Measurements from ENCODE around the gene PITPNB.

DNA sequence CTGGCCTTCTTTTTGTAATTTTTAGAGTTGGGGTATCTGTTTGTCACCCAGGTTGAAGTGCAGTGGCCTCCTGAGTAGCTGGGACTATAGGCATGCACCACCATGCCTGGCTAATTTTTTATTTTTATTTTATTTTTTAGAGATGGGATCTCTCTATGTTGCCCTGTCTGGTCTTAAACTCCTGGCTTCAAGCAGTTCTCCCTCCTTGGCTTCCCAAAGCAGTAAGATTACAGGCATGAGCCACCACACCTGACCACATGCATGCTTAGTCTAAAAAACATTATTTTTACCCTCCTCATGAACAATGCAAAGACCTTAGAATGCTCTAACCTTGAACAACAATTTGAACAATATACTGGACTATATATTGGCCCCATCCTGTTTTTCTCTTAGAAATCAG lies 22.1 kb upstream of the PITPNB start:
- TF ChIP-seq, protein P1, sequence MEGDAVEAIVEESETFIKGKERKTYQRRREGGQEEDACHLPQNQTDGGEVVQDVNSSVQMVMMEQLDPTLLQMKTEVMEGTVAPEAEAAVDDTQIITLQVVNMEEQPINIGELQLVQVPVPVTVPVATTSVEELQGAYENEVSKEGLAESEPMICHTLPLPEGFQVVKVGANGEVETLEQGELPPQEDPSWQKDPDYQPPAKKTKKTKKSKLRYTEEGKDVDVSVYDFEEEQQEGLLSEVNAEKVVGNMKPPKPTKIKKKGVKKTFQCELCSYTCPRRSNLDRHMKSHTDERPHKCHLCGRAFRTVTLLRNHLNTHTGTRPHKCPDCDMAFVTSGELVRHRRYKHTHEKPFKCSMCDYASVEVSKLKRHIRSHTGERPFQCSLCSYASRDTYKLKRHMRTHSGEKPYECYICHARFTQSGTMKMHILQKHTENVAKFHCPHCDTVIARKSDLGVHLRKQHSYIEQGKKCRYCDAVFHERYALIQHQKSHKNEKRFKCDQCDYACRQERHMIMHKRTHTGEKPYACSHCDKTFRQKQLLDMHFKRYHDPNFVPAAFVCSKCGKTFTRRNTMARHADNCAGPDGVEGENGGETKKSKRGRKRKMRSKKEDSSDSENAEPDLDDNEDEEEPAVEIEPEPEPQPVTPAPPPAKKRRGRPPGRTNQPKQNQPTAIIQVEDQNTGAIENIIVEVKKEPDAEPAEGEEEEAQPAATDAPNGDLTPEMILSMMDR (IDR thresholded peaks at IDR 0.05; ENCODE audit: low read depth, low read length, poor library complexity, severe bottlenecking) = no peak
- TF ChIP-seq EZH2phosphoT487 (IDR thresholded peaks at IDR 0.05; ENCODE audit: borderline replicate concordance, low read length) = no peak
